DMS153 treated with DMSO at 0.1 percent for 48 hours (cell line): ENCODE measurements around the gene PDGFB.

ENCODE experiments used
- DNase-seq: peaks from one replicate; lab custom pipeline; 2025; ENCODE audit not compliant: unreplicated experiment; lab: John Stamatoyannopoulos, UW

PDGFB gene

GRCh38 chr22:39208013-39208680 is 36.6 kb downstream of the PDGFB start:
- no peak for DNase-seq

- peak; percentile 4 for DNase-seq
Observed at GRCh38 chr22:39207141-39208012, 37.4 kb downstream of the PDGFB start.

- no peak for DNase-seq
Observed at GRCh38 chr22:39206491-39206890, 38.3 kb downstream of the PDGFB start.

- DNase-seq: no peak
Observed at GRCh38 chr22:39205344-39206021, 39.3 kb downstream of the PDGFB start.

DNA sequence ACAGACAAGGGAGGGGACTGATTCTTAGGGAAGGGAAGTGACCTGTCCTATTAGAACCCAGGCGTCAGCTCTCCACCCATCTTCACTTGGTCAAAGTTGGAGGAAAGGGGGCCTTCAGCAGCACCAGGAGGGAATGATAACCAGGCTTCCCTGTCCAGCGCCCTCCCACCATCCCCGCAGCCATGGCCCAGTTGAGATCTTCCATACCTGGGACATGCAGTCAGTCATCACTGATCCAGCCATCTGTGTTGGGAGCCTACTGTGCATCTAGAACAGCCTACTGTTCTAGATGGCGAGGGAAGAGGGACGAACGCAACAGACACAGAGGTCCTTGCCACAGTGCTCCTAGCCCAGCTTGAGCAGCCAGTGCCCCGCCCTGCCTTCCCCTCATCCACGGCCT is 40.6 kb downstream of the PDGFB start:
- DNase-seq: no peak

GRCh38 chr22:39197578-39197977 is 47.2 kb downstream of the PDGFB start:
- no peak for DNase-seq

- DNase-seq: no peak
Observed at GRCh38 chr22:39194098-39194497, 50.7 kb downstream of the PDGFB start.

DNA sequence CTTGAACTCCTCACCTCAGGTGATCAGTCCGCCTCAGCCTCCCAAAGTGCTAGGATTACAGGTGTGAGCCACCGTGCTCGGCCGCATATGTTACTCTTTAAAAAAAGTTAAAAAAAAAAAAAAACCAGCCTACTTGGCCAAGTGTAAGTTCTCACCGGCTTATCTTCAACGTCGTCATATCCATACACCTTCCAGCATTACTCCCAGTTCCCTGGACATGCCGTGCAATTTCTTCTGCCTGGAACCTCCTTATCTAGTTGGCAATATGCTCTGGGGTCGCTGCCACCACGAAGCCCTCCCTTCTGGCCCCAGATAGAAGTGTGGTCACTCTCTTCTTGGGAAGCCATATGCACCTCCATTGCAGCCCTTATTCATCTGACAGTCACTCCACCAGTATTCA is 56.0 kb downstream of the PDGFB start:
- no peak for DNase-seq

DNA sequence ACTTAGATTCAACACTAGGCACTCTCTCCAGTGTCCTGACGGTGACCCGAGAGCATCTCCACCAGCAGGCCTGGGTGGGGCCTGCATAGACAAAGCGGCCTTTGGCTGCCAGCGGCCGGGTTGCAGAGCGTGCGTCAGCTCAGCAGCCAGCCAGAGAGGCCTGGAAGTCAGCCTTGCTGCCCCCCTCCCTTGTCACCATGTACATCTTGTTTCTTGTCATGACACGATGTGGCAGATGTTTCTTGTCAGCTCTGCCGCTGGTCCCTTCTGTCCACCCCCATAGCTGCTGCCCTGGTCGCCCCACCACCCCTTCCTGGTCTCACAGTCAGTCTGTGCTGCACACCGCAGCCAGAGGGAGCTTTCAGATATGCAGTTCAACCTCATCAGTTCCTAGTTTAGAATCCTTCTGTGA is 59.2 kb downstream of the PDGFB start:
- DNase-seq: no peak

DNA sequence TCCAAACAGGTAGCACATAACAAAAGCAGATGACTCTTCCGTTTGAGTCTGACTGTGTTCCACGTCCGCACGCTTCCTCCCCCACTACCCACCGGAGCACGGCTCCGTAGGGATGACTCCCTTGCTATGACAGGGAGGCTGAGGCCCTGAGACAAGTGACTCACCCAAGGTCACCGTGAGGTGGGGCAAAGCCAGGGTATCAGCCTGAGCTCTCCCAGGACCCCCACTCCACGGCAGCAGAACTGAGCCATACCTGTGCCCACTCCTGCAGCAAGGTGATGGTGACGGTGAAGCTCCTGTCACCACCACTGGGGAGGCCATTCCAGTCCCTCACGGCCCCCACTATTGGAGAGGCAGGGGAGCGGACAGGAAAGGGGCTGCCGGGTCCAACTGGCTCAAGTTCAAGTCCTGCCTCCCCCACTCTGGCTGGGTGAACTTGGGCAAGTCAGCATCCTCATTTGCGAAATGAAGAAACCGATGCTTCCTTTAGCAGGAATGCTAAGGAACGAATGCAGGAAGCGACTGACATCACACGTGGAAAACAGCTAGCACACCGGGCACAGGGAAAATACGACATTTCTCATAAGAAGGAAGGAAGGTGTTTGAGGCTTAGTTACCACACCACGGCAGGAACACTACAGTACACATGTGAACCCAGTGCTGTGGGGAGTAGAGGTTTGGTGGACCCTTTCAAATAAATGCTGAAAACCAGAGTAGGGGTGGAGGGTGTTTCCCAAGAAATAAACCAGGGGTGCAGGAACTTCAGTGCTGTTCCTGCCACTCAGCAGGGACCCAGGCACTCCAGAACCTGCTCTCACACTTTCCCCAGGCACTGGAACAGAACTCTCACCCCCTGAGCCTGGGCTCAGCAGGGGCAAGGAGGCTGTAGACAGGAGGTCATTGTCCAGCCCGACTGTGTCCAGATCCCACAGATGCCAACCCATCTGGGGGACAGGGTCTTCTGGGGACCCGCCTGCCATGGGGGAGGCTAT is 59.9 kb downstream of the PDGFB start:
- DNase-seq: no peak

DNA sequence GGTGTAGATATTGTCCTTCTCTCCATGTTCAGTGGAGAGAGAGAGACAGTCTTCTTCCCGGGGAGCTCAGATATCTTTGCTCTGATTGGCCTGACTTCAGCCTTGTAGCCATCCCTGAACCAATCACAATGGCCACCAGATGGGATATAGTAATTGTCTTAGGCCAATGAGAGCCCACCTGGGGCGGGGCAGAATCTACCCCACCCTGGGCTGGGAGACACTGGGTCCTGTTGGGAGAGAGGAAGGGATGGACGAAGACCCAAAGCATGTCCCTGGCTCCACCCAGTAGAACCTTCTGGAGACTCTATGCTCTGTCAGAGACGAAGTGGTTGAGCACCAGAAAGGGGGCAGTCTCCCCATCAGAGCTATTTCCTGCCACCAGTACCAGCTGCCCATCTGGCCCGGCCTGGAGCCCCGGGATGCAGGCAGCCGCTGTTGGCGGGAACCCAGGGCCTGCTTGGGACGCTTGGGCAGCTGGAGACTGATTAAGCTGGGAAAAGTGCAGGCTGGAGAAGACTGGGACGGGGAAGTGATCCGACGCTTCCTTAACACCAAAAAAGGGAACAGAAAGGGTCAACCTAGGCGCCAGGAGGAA is 60.7 kb downstream of the PDGFB start:
- no peak for DNase-seq

DNA sequence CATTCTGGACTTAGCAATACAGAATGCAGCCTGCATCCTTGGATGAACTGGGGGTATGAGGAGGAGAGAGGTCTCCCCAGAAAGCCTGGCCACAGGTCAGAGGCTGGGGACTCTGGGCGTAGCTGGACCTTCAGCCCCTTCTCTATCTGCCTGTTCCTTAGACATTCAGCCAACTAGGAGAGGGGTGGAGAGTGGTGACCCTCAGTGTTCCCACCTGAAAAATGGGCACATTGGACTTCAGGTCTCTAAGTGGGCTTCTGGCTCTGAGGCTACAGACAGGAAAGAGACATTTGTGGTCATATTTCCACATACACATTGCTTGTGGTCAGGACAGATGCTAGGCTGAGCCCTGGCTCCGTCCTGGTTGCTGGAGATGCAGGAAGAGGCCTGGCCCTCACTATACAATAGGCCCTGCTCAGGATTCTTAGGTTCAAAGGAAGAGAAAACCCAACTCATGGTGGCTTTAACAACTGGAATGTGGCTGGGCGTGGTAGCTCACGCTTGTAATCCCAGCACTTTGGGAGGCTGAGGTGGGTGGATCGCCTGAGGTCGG is 62.2 kb downstream of the PDGFB start:
- DNase-seq: no peak

DNA sequence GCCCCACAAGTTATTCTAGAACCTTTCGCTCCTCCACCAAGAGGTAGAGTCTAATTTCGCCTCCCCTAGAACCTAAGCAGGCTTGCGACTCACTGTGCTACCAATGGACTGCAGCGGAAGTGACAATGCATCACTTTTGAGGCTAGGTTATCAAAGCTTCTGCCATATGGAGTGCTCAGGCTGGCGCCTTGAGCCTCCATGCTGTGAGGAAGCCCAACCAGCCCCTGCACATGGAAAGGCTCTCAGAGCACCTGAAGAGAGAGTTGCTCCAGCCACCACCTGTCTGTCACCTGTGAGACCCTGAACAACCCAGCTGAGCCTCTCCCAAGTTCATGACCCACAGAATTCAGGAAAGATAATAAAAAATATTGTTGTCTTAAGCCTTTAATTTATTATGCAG is 63.0 kb downstream of the PDGFB start:
- no peak for DNase-seq

- DNase-seq: no peak
Observed at GRCh38 chr22:39181356-39181755, 63.4 kb downstream of the PDGFB start.

DNA sequence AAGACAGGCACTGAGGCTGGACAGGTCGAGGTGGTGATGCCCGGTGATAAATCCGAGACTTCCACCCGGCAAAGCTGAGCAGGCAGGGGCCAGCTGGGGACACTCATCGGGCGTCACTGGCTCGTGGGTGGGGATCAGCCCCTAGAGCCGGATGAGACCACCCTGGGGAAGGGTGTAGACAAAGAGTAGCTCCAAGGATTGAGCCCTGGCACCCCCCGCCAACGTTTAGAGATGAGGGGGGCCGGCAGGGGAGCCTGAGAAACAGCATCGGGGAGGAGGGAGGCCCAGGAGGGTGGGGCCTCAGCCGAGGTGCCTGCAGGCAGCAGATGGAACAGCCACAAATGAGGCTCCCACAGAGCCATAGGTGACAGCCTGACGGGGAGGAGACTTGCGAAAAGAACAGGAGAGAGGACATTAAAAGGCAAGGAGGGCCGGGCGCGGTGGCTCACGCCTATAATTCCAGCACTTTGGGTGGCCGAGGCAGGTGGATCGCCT is 64.9 kb downstream of the PDGFB start:
- DNase-seq: no peak

- DNase-seq: no peak
Observed at GRCh38 chr22:39179401-39179827, 65.4 kb downstream of the PDGFB start.

DNA sequence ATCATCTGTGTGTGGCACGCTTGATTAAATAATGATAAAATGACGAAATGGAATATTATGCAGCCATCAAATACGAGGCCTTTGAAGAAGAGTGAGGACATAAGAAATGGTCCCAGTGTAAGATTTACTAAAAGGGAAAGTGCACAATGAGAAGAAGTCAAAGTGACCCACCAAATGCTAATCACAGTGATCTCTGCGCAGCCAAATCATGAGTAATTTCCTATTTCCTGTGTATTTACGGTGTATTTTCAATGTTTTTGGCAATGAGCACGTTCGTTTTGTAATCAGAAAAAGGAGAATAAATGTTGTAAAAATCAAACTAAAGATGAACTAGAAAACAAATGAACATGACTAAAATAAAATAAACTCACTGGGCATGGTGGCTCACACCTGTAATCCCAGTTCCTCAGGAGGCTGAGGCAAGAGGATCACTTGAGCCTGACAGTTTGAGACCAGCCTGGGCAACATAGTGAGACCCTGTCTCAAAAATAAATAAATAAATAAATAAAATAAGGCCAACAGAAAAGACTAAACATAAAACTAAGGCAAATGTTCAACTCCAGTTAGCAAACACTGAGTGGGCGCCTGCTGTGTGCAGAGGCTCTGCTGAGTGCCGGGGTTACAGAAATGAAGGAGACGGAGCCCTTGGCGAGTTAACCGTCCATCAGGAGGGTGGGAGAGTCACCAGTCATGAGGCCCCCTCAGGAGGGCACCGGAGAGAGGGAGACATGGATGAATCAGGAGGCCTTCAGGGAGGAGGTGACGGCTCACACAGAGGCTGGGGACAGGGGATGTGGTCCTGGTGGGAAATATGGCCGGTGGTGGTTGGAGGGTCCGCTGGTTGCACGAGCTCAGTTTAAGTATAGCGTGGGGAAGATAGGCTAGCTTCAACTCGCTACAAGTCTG is 66.3 kb downstream of the PDGFB start:
- no peak for DNase-seq

GRCh38 chr22:39177791-39178190 is 67.0 kb downstream of the PDGFB start:
- DNase-seq: no peak

DNA sequence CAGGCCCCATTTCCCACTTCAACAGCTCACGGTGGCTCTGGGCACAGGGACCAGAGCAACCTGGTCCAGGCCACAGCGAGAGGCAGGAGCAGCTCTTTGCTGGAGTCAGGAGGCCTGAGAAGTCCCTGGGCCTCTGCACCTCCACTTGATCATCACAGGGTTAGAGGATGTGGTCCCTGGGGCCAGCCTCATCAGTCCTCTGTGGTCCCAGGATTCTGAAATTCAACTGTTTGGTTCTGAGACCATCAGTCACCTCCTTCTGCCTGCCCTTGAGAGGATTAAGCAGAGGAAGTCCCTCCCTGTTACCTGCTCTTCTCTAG is 67.4 kb downstream of the PDGFB start:
- no peak for DNase-seq
